ENCODE data around the gene ARHGAP29.
A peak's percentile ranks its signal among the peaks of the same experiment; 100 is the strongest.
"Not testable (repeated sequence)": the region's sequence is repeated elsewhere in the genome, so short reads cannot be mapped to it uniquely, and the experiment has no call there.

ARHGAP29 gene

GRCh38 chr1:94231746-94232145 lies 5.6 kb downstream of the ARHGAP29 start:
- DNase-seq, result no peak

GRCh38 chr1:94230920-94231319 lies 6.5 kb downstream of the ARHGAP29 start:
- DNase-seq, result no peak

GRCh38 chr1:94228640-94229375 lies 8.6 kb downstream of the ARHGAP29 start:
- DNase-seq, result no peak

- no peak for DNase-seq
These were observed 9.8 kb downstream of the ARHGAP29 start for GRCh38 chr1:94227624-94228023.

GRCh38 chr1:94225845-94226244 lies 11.5 kb downstream of the ARHGAP29 start:
- DNase-seq, result no peak

GRCh38 chr1:94218332-94218731 lies 19.1 kb downstream of the ARHGAP29 start:
- DNase-seq, result no peak

GRCh38 chr1:94215955-94216354 lies 21.4 kb downstream of the ARHGAP29 start:
- DNase-seq, result no peak

- no peak for DNase-seq
These were observed 27.4 kb downstream of the ARHGAP29 start for GRCh38 chr1:94209982-94210381.

GRCh38 chr1:94209425-94209824 lies 28.0 kb downstream of the ARHGAP29 start:
- DNase-seq, result no peak

- no peak for DNase-seq
These were observed 29.7 kb downstream of the ARHGAP29 start for GRCh38 chr1:94207695-94208094.

- DNase-seq, result no peak
These were observed 31.7 kb downstream of the ARHGAP29 start for GRCh38 chr1:94205639-94206038.

- peak; percentile 33 for DNase-seq
These were observed 35.1 kb downstream of the ARHGAP29 start for GRCh38 chr1:94202241-94202640.

- DNase-seq, result no peak
These were observed 38.0 kb downstream of the ARHGAP29 start for GRCh38 chr1:94199398-94199797.

- DNase-seq, result no peak
These were observed 43.1 kb downstream of the ARHGAP29 start for GRCh38 chr1:94194079-94194865.

- no peak for DNase-seq
These were observed 44.3 kb downstream of the ARHGAP29 start for GRCh38 chr1:94193128-94193527.

GRCh38 chr1:94191216-94191615 lies 46.2 kb downstream of the ARHGAP29 start:
- DNase-seq, result peak; percentile 24

GRCh38 chr1:94186946-94187345 lies 50.4 kb downstream of the ARHGAP29 start:
- no peak for DNase-seq

- DNase-seq, result no peak
These were observed 54.1 kb downstream of the ARHGAP29 start for GRCh38 chr1:94183197-94183815.

- no peak for DNase-seq
These were observed 55.2 kb downstream of the ARHGAP29 start for GRCh38 chr1:94182191-94182590.

- DNase-seq, result no peak
These were observed 56.7 kb downstream of the ARHGAP29 start for GRCh38 chr1:94180650-94181049.

GRCh38 chr1:94178901-94179300 lies 58.5 kb downstream of the ARHGAP29 start:
- DNase-seq, result no peak

GRCh38 chr1:94169126-94169525 lies 68.3 kb downstream of the ARHGAP29 start:
- no peak for DNase-seq

GRCh38 chr1:94165843-94166242 lies 71.5 kb downstream of the ARHGAP29 start:
- DNase-seq, result no peak

GRCh38 chr1:94164885-94165284 lies 72.5 kb downstream of the ARHGAP29 start:
- DNase-seq, result not testable (repeated sequence)

Data from NCI-H1105 treated with DMSO at 0.1 percent for 48 hours (cell line).